Progenitor cell of endocrine pancreas (in vitro differentiated cells): ENCODE data around the gene SH3D19. TPM values are rescaled to one million over a fixed set of nuclear protein-coding genes. Genes with fewer than 3 reads are reported as not detected.

Source experiments
- DNase-seq: peaks from one replicate; pipeline ENCODE4 v3.0.0; 2021; ENCODE audit warnings: low spot score; ENCODE audit not compliant: unreplicated experiment
- H3K27ac Mint-ChIP-seq: 2 replicates; pipeline ENCODE4 v1.8.0; 2021; ENCODE audit warnings: mild to moderate bottlenecking, moderate library complexity, mixed read lengths
- H3K27me3 Mint-ChIP-seq: 2 replicates; pipeline ENCODE4 v1.8.0; 2021; ENCODE audit warnings: mixed read lengths
- H3K36me3 Mint-ChIP-seq: 2 replicates; pipeline ENCODE4 v1.8.0; 2022; ENCODE audit warnings: mixed read lengths; ENCODE audit not compliant: insufficient read depth
- H3K4me1 Mint-ChIP-seq: 2 replicates; pipeline ENCODE4 v1.8.0; 2021; ENCODE audit warnings: low read depth, mixed read lengths
- H3K4me3 Mint-ChIP-seq: 2 replicates; pipeline ENCODE4 v1.8.0; 2021; ENCODE audit warnings: low read depth, mild to moderate bottlenecking, moderate library complexity, mixed read lengths
- H3K9me3 Mint-ChIP-seq: 2 replicates; pipeline ENCODE4 v1.8.0; 2021; ENCODE audit warnings: low read depth, mixed read lengths
- CTCF ChIP-seq: fragments of 200-600 bp; sonication (generic); IDR thresholded peaks from one replicate; pipeline ENCODE4 v1.5.0; 2021; ENCODE audit warnings: antibody characterized with exemption, mild to moderate bottlenecking; ENCODE audit not compliant: unreplicated experiment
- total RNA-seq: library from RNA; stranded (reverse); gene quantifications from 2 replicates; pipeline ENCODE4 v1.2.1, GENCODE V29; 2021

The SH3D19 gene
- total RNA-seq, 1 donor from 2014 or later, result 35.5 TPM

GRCh38 chr4:151358266-151358665, 32.9 kb upstream of the SH3D19 start:
- H3K4me1 Mint-ChIP-seq, result no peaks in the 10 kb centered on the region
- no peaks in the 10 kb centered on the region for H3K9me3 Mint-ChIP-seq
- DNase-seq, result no peak
- no peak for TF ChIP-seq CTCF
- H3K36me3 Mint-ChIP-seq, result no peaks in the 10 kb centered on the region
- H3K27ac Mint-ChIP-seq, result no peak overlapping the region
- no peak overlapping the region for H3K4me3 Mint-ChIP-seq
- peaks cover 6% of the 10 kb centered on the region for H3K27me3 Mint-ChIP-seq

DNA sequence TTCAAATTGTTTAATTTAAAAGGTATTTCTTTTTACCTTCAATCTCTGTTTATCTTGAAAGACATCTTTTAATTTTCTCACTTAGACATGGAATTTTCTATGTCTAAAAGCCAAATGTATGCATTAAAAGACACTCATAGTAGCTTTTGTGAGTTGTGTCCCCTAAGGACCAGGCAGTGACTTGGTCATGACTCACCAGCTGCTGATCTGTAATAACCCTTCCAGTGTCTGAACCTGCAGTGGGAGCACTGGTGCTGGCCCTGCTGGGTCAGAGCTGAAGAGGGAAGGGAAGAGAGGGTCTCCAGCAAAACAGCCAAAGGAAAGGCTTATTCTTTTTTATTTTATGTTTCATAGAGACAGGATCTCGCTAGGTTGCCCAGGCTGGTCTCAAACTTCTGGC, 31.1 kb upstream of the SH3D19 start:
- DNase-seq, result no peak
- H3K36me3 Mint-ChIP-seq, result peaks cover 2% of the 10 kb centered on the region
- no peak for TF ChIP-seq CTCF
- peaks cover 6% of the 10 kb centered on the region for H3K27me3 Mint-ChIP-seq
- H3K27ac Mint-ChIP-seq, result no peak overlapping the region
- no peak overlapping the region for H3K4me3 Mint-ChIP-seq
- H3K9me3 Mint-ChIP-seq, result no peaks in the 10 kb centered on the region
- no peaks in the 10 kb centered on the region for H3K4me1 Mint-ChIP-seq

- no peak overlapping the region for H3K4me3 Mint-ChIP-seq
These were observed 29.8 kb upstream of the SH3D19 start for GRCh38 chr4:151355155-151355554.

GRCh38 chr4:151347490-151348235, 22.3 kb upstream of the SH3D19 start:
- Mint-ChIP-seq H3K4me1 (no peaks in the 10 kb centered on the region), H3K4me3 (no peak overlapping the region), H3K36me3 (no peaks in the 10 kb centered on the region), H3K9me3 (peaks cover 3% of the 10 kb centered on the region), H3K27me3 (no peaks in the 10 kb centered on the region), H3K27ac (no peak overlapping the region)
- DNase-seq, result no peak
- no peak for TF ChIP-seq CTCF

More at GRCh38 chr4:151355155-151355554, 29.8 kb upstream of the SH3D19 start:
- Mint-ChIP-seq H3K27me3 (peaks cover 5% of the 10 kb centered on the region), H3K36me3 (peaks cover 2% of the 10 kb centered on the region), H3K4me1 (no peaks in the 10 kb centered on the region), H3K27ac (no peak overlapping the region), H3K9me3 (no peaks in the 10 kb centered on the region)
- TF ChIP-seq CTCF, result no peak
- no peak for DNase-seq

GRCh38 chr4:151344948-151345347, 19.5 kb upstream of the SH3D19 start:
- Mint-ChIP-seq H3K36me3 (no peaks in the 10 kb centered on the region), H3K4me3 (no peak overlapping the region), H3K27me3 (no peaks in the 10 kb centered on the region), H3K9me3 (peaks cover 3% of the 10 kb centered on the region), H3K27ac (no peak overlapping the region), H3K4me1 (peaks cover 7% of the 10 kb centered on the region)
- DNase-seq, result no peak
- no peak for TF ChIP-seq CTCF
